ENCODE data around the gene GALNT10.

DNA sequence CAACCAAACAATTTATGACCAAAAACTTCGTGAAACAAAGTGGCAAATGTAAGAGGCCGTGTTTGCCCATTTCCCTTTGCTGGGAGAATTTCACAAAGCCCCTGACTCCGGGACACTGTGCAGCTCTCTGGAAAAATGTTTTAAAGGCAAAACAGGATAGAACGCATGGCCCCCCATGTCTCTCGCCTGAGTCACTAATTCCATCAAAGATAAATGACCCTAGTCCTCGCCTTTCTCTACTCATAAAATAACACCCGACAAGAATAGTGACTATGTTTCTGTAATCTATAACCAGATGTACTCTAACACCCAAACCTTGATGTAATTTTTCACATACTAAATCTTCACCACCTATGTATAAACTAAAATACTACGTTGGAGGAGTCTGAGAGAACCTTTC lies 199.6 kb downstream of the GALNT10 start:
- TF ChIP-seq, protein P1, sequence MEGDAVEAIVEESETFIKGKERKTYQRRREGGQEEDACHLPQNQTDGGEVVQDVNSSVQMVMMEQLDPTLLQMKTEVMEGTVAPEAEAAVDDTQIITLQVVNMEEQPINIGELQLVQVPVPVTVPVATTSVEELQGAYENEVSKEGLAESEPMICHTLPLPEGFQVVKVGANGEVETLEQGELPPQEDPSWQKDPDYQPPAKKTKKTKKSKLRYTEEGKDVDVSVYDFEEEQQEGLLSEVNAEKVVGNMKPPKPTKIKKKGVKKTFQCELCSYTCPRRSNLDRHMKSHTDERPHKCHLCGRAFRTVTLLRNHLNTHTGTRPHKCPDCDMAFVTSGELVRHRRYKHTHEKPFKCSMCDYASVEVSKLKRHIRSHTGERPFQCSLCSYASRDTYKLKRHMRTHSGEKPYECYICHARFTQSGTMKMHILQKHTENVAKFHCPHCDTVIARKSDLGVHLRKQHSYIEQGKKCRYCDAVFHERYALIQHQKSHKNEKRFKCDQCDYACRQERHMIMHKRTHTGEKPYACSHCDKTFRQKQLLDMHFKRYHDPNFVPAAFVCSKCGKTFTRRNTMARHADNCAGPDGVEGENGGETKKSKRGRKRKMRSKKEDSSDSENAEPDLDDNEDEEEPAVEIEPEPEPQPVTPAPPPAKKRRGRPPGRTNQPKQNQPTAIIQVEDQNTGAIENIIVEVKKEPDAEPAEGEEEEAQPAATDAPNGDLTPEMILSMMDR (IDR thresholded peaks at IDR 0.05), result no peak
- TF ChIP-seq POLR2AphosphoS5 (IDR thresholded peaks at IDR 0.05), result no peak
- TF ChIP-seq POLR2A (IDR thresholded peaks at IDR 0.05), result no peak
